Measurements from ENCODE around the gene ARAP1. TPM values are rescaled to one million over a fixed set of nuclear protein-coding genes. Genes with fewer than 3 reads are reported as not detected.

Gene ARAP1
- total RNA-seq, 4 donors from 2014 or later: 18.3 to 52.0 (median 26.0) TPM

DNA sequence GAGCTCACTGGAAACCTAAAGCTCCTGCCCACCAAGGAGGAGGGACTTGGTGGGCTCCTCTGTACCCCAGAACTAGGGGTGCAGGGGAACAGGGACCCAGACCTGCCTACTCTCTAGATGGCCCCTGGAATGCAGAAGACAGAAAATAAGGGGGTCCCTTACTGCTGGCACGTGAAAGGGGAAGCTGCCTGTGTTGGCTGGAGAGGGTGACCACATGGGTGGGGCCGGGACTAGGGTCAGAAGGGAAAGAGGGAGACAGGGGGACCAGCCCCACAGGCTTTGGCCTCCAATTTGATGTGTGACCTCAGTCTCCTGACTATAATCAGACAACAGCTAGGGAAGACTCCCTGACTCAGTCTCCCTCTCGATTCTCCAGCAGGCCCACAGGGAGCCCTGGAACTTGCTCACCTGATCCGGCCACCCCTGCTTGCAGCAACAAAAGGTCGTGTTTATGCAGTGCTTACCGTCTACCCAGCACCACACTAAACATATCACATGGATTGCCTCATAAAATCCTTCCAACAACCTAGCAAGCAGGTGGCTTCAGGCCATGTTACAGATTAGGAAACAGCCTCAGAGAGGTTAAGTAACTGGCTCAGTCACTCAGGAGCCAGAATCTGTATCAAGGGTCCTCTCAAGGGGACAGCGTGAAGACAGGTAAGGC is 10.2 kb downstream of the ARAP1 start:
- Histone ChIP-seq H3K4me3 (no peak overlapping the region), H3K36me3 (no peaks in the 10 kb centered on the region), H3K27me3 (no peaks in the 10 kb centered on the region), H3K4me1 (peaks cover 0 to 7% of the 10 kb centered on the region in 2 donors), H3K27ac (peak overlapping the region; percentile 29 to 47 (median 36)), H3K9me3 (no peaks in the 10 kb centered on the region)
- DNase-seq (no peak), ATAC-seq (peak; percentile 68 to 81)
- no peak for TF ChIP-seq CTCF (IDR thresholded peaks at IDR 0.05 in 4 of 5, conservative IDR thresholded peaks at IDR 0.05 in 1 of 5)
- no peak for TF ChIP-seq POLR2A (IDR thresholded peaks at IDR 0.05)
- intact Hi-C loops (cut with DNase I; ENCODE audit: low total_unique reads) (no loop called here), in situ Hi-C loops (cut with MboI; ENCODE audit: low sequenced_read_pairs in 4 of 4) (no loop called here)

DNA sequence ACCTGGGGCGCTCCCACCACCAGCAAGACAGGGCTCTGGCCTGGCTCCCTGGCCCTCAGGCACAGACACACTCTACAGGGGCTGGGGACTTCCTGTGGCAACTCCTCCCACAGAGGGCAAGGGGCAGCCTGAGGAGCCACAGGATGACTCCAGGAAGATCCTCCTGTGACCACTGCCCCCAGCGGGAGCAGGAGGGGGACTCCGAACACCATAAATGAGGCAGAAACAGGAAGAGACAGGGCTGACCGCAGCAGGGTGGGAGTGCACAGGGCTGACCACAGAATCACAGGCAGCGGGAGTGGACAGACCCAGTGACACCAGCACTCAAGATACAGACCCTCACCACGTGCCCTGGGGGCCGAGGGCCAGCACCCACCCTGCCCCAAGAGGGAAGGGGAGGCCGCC is 10.8 kb downstream of the ARAP1 start:
- H3K4me3 ChIP-seq: no peak overlapping the region
- no peak for DNase-seq
- in situ Hi-C loops (cut with MboI; ENCODE audit: low sequenced_read_pairs in 4 of 4): no loop called here

GRCh38 chr11:72740562-72741428 is 11.4 kb downstream of the ARAP1 start:
- intact Hi-C loops (cut with DNase I; ENCODE audit: low total_unique reads) (no loop called here), in situ Hi-C loops (cut with MboI; ENCODE audit: low sequenced_read_pairs in 4 of 4) (no loop called here)
- no peaks in the 10 kb centered on the region for H3K36me3 ChIP-seq
- peaks cover 0 to 7% of the 10 kb centered on the region in 2 donors for H3K4me1 ChIP-seq
- H3K9me3 ChIP-seq: no peaks in the 10 kb centered on the region
- H3K27ac ChIP-seq: peak overlapping the region in 2 of 4 donors; percentile 31 to 47
- H3K4me3 ChIP-seq: no peak overlapping the region
- DNase-seq: no peak
- TF ChIP-seq CTCF (IDR thresholded peaks at IDR 0.05 in 4 of 5, conservative IDR thresholded peaks at IDR 0.05 in 1 of 5) (no peak), POLR2A (IDR thresholded peaks at IDR 0.05) (no peak)
- no peak for ATAC-seq
- no peaks in the 10 kb centered on the region for H3K27me3 ChIP-seq

More for the DNA sequence above, 10.8 kb downstream of the ARAP1 start:
- no peaks in the 10 kb centered on the region for H3K27me3 ChIP-seq
- H3K27ac ChIP-seq: peak overlapping the region; percentile 29 to 47 (median 36)
- no peak for ATAC-seq
- no peaks in the 10 kb centered on the region for H3K9me3 ChIP-seq
- TF ChIP-seq CTCF (IDR thresholded peaks at IDR 0.05 in 4 of 5, conservative IDR thresholded peaks at IDR 0.05 in 1 of 5) (no peak), POLR2A (IDR thresholded peaks at IDR 0.05) (no peak)
- intact Hi-C loops (cut with DNase I; ENCODE audit: low total_unique reads): no loop called here
- H3K4me1 ChIP-seq: peaks cover 0 to 7% of the 10 kb centered on the region in 2 donors
- H3K36me3 ChIP-seq: no peaks in the 10 kb centered on the region

- Histone ChIP-seq H3K4me3 (no peak overlapping the region), H3K4me1 (peaks cover 0 to 7% of the 10 kb centered on the region in 2 donors), H3K36me3 (no peaks in the 10 kb centered on the region), H3K27ac (no peak overlapping the region), H3K9me3 (no peaks in the 10 kb centered on the region), H3K27me3 (no peaks in the 10 kb centered on the region)
- in situ Hi-C loops (cut with MboI; ENCODE audit: low sequenced_read_pairs in 4 of 4) (no loop called here), intact Hi-C loops (cut with DNase I; ENCODE audit: low total_unique reads) (no loop called here)
- TF ChIP-seq CTCF (IDR thresholded peaks at IDR 0.05 in 4 of 5, conservative IDR thresholded peaks at IDR 0.05 in 1 of 5) (no peak), POLR2A (IDR thresholded peaks at IDR 0.05) (no peak)
- ATAC-seq (no peak), DNase-seq (no peak)
Measured at GRCh38 chr11:72740060-72740424, 12.2 kb downstream of the ARAP1 start.

All from gastrocnemius medialis (tissue), 4 donors.